K562 (cell line): Measurements from ENCODE around the gene TTC13. TPM values are rescaled to one million over a fixed set of nuclear protein-coding genes. Genes with fewer than 3 reads are reported as not detected.

Experiments used
- C11orf30 ChIP-seq: fragments of 450-650 bp; IDR thresholded peaks from 2 replicates; pipeline ENCODE4 v1.6.1; 2016; ENCODE audit warnings: low read depth, mild to moderate bottlenecking
- HBP1 ChIP-seq: fragments of 450-650 bp; formaldehyde crosslinking; IDR thresholded peaks from 2 replicates; pipeline ENCODE4 v1.4.0; 2022; ENCODE audit warnings: missing genetic modification characterization
- JUN ChIP-seq, 2 experiments: sonication (generic) in 1 of 2; formaldehyde crosslinking in 1 of 2; IDR thresholded peaks; 2 replicates each; pipeline versions ENCODE4 v1.6.1 to v1.8.0; 2012 to 2022; ENCODE audit warnings: borderline replicate concordance in 2 of 2, mild to moderate bottlenecking in 2 of 2, improper control_type of control experiment in 1 of 2, low read depth in 1 of 2, low read length in 1 of 2, missing genetic modification reagents in 1 of 2
- PKNOX1 ChIP-seq: fragments of 450-650 bp; IDR thresholded peaks from 2 replicates; pipeline ENCODE4 v1.6.1; 2016
- ZNF280A ChIP-seq: fragments of 450-650 bp; IDR thresholded peaks from 2 replicates; pipeline ENCODE4 v1.6.1; 2018; ENCODE audit warnings: mild to moderate bottlenecking, low read depth; ENCODE audit not compliant: partially characterized antibody
- polyA plus RNA-seq, 8 experiments: library from polyadenylated mRNA; depleted of rRNA in 4 of 8; stranded (reverse) in 5 of 8; unstranded in 3 of 8; fragments of >200 nt; fragmentation: Nextera tagmentation in 2 of 8; fragmentation: Illumina TruSeq in 1 of 8; extraction: Ambion mirVana in 2 of 8; extraction: Trizol in 1 of 8; gene quantifications; 2 replicates each; pipeline versions ENCODE4 v1.2.1 to v1.2.3, GENCODE V29; 2011 to 2014; ENCODE audit warnings: inconsistent platforms in 1 of 8, missing spikeins in 1 of 8
- total RNA-seq, 7 experiments: library from RNA; depleted of rRNA in 6 of 7; stranded (reverse); fragments of >200 nt in 6 of 7; fragmentation: Illumina TruSeq in 2 of 7; extraction: Trizol in 2 of 7; gene quantifications; 2 replicates each; pipeline versions ENCODE4 v1.2.1 to v1.2.3, GENCODE V29; 2011 to 2021; ENCODE audit warnings: low replicate concordance in 1 of 7
- TF ChIP-seq, protein P1 (sequence below): fragments of 450-650 bp; formaldehyde crosslinking; IDR thresholded peaks from 2 replicates; pipeline ENCODE4 v1.4.0; 2022; ENCODE audit warnings: missing genetic modification characterization
- TF ChIP-seq, protein P2 (sequence below): sonication (generic); formaldehyde crosslinking; IDR thresholded peaks from 2 replicates; pipeline ENCODE4 v1.8.1; 2022; ENCODE audit warnings: missing genetic modification reagents

The TTC13 gene
- total and polyA plus RNA-seq, 9 of the 15 experiments (the other 6 are each of a cell fraction or from before 2014, with no cell fraction given): 1.7 to 13.8 (median 9.6) TPM

DNA sequence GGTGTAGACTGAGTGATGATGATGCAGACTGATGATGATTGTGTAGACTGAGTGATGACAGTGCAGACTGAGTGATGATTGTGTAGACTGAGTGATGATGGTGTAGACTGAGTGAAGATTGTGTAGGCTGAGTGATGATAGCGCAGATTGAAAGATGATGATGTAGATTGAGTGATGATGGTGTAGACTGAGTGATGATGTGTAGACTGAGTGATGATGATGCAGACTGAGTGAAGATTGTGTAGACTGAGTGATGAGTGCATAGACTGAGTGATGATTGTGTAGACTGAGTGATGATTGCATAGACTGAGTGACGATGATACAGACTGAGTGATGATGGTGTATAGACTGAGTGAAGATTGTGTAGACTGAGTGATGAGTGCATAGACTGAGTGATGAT is 32.7 kb upstream of the TTC13 start (continued):
- TF ChIP-seq ZNF280A: no peak
- TF ChIP-seq, protein P1, sequence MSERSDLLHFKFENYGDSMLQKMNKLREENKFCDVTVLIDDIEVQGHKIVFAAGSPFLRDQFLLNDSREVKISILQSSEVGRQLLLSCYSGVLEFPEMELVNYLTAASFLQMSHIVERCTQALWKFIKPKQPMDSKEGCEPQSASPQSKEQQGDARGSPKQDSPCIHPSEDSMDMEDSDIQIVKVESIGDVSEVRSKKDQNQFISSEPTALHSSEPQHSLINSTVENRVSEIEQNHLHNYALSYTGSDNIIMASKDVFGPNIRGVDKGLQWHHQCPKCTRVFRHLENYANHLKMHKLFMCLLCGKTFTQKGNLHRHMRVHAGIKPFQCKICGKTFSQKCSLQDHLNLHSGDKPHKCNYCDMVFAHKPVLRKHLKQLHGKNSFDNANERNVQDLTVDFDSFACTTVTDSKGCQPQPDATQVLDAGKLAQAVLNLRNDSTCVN (CRISPR knock-in tag): 0 out of 2 replicates have a peak, but pooled peaks have one; percentile 14
- TF ChIP-seq, protein P2, sequence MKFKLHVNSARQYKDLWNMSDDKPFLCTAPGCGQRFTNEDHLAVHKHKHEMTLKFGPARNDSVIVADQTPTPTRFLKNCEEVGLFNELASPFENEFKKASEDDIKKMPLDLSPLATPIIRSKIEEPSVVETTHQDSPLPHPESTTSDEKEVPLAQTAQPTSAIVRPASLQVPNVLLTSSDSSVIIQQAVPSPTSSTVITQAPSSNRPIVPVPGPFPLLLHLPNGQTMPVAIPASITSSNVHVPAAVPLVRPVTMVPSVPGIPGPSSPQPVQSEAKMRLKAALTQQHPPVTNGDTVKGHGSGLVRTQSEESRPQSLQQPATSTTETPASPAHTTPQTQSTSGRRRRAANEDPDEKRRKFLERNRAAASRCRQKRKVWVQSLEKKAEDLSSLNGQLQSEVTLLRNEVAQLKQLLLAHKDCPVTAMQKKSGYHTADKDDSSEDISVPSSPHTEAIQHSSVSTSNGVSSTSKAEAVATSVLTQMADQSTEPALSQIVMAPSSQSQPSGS: no peak
- TF ChIP-seq HBP1 (CRISPR knock-in tag): 0 out of 2 replicates have a peak, but pooled peaks have one; percentile 70
- peak; percentile 48; the same call in 1 of the 2 replicates for TF ChIP-seq PKNOX1
- TF ChIP-seq JUN (IDR thresholded peaks at IDR 0.05; ENCODE audit: borderline replicate concordance, low read depth, low read length): no peak
- 0 out of 2 replicates have a peak, but pooled peaks have one; percentile 62 for TF ChIP-seq JUN (CRISPR knock-in tag; IDR thresholded peaks at IDR 0.05; ENCODE audit: borderline replicate concordance)
- no peak for TF ChIP-seq C11orf30
